C4-2B (cell line): ENCODE results near the gene IL17REL.

Source experiments
- ZFX ChIP-seq: fragments of 450-650 bp; IDR thresholded peaks from 2 replicates; pipeline ENCODE4 v1.6.1; 2017
- TF ChIP-seq, protein P1 (sequence below): fragments of 450-650 bp; conservative IDR thresholded peaks from 2 replicates; pipeline ENCODE4 v1.5.1; 2017; ENCODE audit warnings: mild to moderate bottlenecking

DNA sequence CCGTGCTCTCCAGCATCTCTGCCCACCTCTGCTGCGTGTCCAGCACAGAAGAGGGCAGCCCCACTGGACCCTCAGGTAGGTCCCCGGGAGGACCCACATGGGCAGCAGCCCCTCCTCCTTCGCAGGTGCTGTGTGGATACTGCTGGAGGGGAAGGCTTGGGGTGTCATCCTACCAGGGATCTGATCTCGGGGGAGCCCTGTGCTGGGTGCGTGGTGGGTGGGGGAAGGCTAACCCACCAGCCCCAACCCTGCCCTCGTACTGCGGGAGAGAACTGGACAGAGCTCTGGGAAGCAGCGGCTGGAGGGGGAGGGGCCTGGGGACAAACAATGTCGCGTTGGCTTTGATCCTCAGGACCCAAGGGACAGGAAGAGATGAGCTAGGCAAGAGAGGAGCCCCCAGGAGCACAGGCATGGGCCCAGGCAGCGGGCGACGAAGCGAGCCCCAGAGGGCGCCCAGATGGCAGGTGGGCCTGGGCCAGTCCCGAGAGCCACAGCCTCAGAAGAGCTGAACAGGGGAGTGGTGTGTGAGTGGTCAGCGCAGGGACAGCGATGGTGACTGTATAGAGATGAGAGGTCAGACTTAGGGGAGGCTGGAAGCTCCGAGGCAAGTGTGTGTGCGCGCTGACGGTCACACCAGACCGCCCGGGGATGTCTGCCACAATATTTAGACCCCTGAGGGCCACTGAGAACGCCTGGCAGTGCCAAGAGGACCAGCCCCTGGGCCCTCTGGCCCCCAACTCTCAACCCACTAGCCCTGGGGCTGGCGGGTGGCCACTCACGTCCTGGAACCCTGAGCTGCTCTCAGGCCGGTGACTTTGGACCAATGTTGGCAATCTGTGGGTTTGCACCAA is 53.4 kb downstream of the IL17REL start:
- TF ChIP-seq, protein P1, sequence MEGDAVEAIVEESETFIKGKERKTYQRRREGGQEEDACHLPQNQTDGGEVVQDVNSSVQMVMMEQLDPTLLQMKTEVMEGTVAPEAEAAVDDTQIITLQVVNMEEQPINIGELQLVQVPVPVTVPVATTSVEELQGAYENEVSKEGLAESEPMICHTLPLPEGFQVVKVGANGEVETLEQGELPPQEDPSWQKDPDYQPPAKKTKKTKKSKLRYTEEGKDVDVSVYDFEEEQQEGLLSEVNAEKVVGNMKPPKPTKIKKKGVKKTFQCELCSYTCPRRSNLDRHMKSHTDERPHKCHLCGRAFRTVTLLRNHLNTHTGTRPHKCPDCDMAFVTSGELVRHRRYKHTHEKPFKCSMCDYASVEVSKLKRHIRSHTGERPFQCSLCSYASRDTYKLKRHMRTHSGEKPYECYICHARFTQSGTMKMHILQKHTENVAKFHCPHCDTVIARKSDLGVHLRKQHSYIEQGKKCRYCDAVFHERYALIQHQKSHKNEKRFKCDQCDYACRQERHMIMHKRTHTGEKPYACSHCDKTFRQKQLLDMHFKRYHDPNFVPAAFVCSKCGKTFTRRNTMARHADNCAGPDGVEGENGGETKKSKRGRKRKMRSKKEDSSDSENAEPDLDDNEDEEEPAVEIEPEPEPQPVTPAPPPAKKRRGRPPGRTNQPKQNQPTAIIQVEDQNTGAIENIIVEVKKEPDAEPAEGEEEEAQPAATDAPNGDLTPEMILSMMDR, result no peak
- TF ChIP-seq ZFX, result no peak
